HG03159 (cell line): ENCODE data around the gene SETD2.

Source experiments
- ATAC-seq: cut with Tn5 transposase; IDR thresholded peaks from one replicate; pipeline ENCODE4 v1.9.1; 2021; ENCODE audit warnings: mild to moderate bottlenecking, moderate library complexity; ENCODE audit not compliant: unreplicated experiment

SETD2 gene

DNA sequence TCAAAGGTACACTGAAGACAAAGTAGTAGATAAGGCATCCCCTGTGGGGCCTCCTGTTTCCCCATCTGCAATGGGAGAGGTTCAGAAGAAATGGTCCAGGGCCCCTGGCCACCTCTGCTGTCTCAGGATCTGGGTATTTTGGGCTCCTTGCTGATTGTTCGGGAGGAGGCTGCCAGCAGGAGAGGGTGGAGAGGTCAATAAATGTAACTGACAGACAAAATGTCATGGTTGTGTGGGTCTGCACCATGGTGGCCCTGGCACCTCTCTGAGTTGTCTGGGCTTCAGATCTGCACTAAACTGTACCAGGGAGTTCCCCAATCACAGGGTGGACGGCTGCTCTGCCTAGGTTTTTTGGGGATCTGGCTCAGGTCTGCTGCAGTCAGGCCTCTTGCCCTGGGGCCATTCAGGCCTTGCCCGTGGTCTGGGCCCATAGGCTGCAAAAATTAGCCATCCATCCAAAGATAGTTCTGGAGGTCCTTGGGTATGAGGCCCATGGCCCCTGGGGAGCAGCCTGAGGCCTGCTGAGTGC lies 177.1 kb downstream of the SETD2 start:
- ATAC-seq, result no peak

DNA sequence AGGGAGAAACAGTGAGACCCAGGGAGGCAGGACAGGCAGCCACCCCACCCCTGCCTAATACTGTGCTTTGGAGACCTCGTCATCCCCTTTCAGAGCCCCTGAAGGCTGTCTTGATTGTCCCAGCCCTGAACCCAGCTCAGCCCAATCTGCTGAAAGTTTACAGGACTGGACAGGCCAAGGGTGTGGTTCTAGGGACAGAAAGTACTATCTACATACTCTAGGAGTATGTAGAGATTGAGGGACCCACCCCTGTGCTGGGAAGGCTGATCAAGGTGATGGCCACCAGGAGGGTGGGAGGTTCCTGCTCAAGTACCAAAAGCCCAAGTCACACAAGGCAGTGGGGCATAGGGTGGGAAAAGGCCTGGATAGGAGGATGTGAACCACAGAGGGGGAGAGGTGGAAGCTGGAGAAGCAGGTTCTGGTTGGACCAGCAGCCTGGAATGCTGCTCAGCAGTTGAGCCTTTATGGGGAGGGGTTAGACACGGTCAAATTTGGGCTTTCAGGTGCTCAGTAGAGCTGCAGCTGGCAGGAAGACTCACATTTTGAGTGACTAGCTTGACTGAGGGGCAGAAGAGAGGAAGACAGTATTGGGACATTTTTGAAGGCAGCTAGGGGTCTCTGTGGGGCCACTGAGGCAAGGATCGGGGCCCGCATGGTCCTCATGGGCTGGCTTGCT lies 177.7 kb downstream of the SETD2 start:
- ATAC-seq, result no peak

DNA sequence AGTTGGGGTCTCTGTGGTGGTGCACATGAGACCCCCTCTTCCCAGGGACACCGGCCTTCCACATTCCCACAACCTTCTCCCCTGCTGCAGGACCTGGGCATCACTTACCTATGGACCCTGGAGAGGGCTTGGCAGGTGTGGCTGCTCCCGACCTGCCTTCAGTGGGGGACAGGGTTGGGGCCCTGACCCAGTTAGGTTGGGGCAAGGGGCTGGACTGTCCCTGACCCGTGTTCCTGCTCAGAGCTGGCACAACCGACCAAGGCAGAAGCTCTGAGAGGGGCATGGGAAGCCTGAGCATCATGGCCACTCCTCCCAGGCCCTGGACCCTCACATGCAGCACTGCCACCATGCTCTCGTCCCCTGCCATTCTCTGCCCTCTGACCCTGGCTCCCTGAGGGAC lies 178.3 kb downstream of the SETD2 start:
- ATAC-seq, result no peak

DNA sequence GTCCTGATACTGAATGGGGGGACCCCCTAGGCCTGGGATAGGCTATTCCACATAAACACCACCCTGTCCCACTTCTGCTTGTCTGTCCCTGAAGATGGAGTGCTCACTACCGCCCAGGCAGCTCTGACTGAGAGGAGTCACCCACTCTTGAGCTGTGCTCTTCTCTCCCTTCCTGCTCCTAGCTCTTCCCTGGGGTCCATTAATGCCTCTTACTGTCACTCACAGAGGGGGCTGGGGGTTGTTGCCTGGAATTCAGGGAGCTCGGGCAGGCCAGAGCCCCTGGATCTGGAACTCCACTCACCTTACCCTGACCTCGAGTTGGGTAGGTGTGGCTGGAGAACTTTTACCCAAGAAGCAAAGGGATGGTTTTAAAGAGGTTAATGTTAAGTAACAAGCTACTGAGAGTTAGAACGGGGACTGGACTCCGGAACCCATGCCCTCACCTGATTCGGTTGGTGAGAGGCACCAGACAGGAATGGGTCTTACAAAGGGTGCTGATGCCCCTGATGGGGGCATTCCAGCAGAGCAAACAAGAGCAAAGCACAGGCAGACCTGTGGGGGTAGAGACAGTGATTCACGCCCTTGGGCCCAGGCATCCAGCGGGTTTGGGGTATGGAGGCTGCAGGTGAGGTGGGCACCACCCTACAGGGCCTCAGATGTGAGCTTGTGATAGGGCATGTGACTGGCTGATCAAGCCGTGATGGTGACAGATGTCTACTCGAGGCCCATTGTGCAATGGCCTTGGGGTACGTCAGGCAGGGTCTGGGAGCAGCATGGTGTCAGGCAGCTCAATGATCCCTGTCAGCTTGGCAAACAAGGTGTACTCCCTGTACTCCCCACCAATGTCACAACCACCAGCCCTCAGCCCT lies 179.1 kb downstream of the SETD2 start:
- no peak for ATAC-seq

DNA sequence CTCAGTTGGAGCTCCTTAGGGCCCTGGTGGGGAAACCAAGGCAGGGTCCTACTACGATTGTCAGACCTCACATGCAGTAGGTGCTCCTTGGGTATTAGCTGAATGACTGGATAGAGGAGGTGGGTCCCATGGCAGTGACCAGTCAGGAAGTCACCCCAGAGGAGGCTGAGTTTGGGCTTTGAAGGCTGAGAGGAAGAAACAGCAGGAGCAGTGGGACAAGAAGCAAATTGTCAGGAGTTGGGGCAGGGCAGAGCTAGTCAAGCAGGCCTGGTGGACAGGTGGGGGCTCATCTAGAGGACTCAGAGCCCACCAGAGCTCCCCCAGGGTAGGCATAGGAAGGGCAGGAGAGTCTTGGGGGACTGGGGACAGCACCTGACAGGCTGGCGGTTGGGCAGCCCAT lies 181.4 kb downstream of the SETD2 start:
- no peak for ATAC-seq

DNA sequence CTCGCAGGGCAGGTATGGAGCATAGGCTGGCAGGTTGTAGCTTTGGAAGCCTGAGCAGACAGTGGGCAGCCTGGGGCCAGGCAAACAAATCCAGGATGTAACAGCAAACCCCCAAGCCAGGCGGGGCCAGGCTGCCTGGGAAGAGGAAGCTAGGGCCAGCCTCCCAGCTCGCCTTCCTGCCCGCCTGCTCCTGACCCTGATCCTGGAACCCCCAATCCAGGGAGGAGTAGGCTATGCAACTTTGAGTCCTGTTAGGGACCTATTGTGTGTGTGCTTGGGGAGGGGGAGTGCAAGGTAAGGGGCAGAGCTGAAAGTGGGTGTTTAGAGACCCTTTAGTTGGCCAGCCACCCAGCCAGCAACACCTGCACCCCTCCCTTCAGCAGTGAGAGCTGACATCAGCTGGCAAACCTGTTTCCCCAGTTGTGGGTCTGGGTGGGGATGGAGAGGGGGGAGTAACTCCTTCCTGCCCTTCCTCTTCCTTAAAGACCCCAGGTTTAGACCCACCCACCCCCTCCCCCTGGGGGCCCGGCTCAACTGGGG lies 181.9 kb downstream of the SETD2 start:
- ATAC-seq, result no peak

DNA sequence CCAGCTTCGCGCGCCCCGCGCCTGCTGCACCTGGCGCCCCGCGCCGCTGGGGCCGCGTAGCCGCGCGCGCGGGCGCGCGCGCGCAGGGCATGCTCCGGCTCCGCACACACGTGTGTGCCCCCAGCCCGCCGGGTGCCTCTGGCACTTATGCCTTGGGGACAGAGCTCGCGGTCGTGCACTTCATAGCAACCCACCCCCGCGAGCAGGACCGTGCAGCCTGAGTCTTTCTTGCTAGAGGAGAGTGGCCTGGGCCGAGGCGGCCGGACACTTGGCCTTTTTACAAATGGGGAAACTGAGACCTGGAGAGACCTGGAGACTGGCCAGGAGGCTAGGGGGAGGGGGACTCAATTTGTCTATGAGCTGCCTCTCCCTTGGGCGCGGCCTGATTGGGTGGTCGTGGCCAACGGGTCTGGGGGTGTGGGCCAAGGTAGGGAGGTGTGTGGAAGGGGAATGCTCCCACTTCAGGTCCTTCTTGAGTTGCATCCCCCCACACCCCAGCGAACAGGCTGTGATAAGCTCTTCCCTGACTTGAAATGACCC lies 183.9 kb downstream of the SETD2 start:
- ATAC-seq, result peak; percentile 5

DNA sequence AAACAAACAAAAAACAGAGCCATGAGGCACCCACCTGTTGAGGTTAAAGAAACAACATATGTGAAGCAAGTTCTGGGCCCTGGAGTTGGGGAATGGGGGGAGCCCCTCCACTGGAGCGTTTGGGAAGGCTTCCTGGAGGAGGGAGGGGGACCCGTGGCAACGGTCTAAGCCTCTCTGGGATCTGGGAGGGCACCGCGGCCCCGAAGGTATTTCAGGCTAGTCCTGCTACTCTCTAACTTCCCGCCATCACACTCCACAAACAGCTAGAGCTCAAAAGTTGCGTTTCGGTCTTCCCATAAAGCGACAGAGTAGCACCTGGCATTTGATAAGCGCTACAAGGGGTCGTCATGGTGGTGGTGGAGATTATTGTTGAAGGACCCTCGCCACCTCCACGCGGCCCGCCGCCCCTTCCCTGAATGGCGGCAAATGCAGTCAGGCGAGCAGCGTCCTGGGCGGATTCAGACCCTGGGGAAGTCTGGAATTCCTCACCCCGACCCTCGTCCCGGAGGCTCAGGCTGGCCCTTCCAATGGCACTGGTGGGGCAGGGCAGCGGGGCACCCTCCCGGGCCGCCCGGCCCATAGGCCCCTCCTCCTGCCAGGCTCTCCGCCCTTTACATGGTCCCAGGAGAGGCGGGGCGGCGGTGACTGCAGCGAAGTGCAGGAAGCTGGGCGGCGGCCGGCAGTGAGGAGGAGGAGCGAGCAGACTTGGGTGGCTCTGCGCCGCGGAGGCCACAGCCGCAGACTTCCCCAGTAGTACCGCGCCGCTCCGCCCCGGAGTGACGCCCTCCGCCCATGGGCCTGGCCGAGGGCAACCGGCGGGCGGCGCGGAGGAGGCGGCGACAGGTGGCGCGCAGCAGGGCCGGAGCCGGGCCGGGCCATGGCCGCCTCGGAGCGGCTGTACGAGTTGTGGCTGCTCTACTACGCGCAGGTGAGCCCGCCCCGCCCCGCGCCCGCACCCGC lies 184.6 kb downstream of the SETD2 start, which contains the start of gene NBEAL2:
Gene NBEAL2 (plus strand): TSS at position 682 of the 960 bp plus-strand sequence. CDS start 196 bp downstream, at position 878.
- peak; percentile 74 for ATAC-seq

DNA sequence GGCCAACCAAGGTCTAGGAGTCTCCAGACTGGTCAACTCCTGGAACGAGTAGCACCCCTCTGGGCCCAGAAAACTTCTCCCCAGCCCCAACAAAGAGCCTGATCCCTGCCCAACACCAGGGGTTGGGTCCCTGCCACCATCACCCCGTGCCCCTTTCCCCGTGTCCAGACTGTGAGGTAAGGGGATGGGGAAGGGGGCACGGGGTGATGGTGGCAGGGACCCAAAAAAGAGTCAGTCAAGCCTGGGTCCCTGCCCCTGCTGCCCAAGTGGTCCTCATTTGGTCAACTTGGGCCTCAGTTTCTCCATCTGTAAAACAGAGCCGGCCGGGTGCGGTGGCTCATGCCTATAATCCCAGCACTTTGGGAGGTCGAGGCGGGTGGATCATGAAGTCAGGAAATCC lies 185.5 kb downstream of the SETD2 start:
- ATAC-seq, result no peak

DNA sequence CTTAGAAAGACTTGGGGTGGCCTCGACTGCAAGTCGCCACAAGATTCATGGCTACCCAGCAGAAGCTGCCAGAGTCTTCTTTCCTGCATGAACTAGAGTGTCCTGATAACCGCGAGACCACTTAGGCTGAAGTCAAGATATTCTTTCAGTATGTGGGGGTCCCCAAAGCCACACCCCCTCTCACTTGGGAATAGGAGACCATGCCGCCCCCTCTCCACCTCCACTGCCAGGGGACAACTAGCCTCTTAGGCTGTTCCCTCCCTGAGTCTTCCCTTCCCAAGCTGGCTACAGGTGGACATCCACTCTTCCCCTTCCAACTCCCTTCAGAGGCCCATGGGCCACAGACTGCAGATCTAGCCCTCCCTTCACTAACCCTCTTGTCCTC lies 186.1 kb downstream of the SETD2 start:
- no peak for ATAC-seq

DNA sequence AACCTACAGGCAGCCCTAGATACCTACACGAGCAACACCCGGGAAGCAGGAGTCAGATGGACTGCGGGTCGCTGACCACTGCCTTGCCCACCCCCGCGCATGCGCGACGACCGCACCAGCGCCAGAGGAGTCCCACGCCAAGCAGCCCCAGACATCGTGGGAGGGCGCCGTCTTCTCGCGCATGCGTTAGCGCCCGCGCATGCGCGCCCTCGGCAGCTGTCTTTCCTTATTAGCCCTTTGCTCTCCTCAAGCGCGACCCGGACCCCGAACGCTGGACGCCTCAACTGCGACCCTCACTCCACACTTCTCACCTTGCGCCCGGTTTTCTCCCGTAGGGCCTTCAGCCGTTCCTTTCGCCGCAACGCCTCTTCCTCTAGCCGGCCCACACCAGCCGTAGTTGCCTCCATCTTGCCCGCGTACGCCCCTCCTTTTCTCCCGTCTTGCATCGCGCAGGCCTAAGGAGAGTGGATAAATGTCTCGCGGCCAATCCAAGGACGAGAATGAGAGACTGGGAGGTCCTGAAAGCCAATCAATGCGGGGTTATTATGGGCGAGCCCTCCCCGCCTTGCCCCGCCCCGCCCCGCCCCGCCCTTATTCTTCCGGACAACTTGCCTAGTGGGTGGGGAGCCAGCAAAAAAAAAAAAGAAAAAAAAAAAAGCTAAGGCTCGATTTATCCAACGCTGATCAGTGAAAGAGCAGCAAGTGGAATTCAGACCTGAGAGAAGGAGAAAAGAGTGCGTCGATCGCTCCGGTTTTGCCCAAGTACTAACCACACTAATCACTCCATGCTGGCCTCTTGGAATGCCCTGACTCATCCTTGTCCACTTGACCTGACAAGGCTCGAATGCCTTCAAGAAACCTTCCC lies 187.4 kb downstream of the SETD2 start, which contains the start of gene CCDC12:
Gene CCDC12 (minus strand): TSS at position 420 of the 865 bp plus-strand sequence. CDS start 13 bp downstream, at position 407.
- peak; percentile 70 for ATAC-seq

DNA sequence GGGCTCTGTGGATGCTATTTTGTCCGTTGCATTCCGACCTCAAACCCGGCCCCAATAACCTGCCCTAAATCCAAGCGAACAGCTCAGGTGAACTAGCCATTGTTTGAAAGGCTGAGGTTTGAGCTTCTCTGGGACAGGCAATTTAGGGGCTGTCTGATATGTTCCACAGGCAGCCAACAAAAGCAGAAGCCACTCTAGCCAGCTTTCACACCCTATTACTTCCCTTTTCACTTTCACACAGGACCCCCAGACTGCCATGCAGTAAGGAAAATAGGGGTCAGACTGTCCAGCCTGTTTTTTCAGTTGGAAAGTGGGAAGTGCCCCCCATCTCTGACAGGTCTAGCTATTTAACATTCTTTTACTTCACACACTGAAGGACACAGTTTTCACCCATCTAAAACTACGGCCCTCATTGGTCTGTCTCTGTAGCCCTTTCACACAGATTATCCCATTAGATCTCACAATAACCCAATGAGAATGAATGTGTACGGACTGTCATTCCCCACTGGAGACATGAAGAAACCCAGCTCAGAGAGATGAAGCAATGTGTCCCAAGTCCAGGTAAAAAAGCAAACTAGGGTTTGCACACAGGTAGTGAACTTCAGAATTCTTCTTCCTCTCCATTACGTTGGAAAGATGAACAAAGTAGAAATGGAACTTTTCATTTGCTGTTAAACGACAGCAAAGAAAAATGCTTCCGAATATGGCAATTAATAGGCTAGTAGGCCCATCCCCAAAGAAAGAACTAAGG lies 189.3 kb downstream of the SETD2 start:
- no peak for ATAC-seq

DNA sequence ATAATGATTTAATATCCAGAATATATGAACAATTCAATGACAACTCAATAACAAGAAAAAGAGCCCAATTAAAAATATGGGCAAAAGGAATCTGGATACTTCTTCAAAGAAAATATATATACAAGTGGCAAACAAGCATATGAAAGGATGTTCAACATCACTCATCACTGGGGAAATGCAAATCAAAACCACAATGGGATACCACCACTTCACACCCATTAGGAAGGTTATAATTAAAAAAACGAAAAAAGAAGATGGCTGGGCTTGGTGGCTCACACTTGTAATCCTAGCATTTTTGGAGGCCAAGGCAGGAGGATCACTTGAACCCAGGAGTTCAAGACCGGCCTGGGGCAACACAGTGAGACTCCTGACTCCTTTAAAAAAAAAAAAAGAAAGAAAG lies 191.5 kb downstream of the SETD2 start:
- ATAC-seq, result no peak

DNA sequence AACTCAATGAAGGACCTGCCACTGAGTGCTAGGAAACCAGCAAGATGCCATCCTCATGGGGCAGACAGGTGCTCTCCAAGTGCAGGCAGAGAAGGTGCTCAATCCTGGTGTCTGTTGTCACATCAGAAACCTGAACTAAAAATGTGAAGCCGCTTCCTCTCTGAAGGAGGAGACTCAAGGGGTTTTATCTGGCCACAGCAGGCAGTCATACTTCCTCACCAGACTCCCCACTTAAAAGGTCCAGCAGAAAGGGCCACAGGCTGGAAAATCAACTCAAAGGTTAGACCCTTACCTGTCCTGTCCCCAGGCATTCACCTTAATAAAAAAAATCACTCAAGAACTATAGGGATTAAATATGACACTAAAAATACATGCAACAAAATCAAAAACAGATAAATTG lies 192.2 kb downstream of the SETD2 start:
- no peak for ATAC-seq

DNA sequence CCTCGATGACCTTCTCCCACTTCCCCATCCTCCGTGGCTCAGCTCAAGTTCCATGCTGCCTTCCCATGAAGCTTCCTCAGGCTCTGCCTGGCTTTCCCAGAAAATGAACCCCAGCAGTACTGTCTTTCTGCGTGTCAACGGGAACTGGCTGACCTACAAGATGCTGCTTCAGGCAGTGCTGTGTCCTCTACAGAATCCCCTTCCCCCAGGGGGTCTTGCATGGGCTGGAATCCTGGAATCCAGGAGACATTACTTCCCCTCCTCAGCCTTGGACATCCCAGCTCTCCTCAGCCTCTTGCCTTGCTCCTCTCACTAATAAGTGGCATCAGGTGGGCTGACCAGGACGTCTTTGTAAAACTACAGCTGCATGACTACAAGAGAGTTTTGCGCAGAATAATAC lies 192.8 kb downstream of the SETD2 start:
- no peak for ATAC-seq

DNA sequence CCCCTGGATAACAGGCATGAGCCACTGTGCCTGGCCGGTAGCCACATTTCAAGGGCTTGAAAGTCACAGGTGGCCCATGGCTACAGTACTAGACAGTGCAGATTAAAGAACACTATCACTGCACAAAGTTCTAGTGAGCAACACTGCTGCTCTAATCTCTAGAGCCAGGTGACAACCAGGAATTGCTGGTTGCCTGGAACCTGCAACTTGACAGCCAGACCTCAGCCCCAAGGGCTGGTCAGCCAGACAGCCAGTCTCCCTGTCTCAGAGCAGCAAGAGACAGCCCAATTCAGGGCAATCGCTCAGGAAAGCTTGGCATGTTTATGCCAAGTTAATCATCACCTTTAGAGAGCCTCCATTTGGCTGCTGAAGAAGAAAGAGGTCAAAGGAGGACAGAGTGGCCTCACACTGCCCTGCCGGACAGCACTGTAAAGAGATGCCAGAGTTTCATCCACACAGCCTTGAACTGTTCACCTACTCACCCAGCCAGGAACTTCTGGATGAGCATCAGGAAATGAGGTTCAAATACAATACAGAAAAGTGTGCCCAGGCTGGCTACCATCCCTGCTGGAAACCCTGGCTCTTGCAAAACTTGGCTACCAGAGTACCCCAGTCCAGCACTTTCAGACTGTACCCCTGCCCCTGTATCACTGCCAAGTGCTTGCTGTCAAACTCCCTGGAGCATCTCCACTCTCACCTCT lies 193.4 kb downstream of the SETD2 start:
- no peak for ATAC-seq

DNA sequence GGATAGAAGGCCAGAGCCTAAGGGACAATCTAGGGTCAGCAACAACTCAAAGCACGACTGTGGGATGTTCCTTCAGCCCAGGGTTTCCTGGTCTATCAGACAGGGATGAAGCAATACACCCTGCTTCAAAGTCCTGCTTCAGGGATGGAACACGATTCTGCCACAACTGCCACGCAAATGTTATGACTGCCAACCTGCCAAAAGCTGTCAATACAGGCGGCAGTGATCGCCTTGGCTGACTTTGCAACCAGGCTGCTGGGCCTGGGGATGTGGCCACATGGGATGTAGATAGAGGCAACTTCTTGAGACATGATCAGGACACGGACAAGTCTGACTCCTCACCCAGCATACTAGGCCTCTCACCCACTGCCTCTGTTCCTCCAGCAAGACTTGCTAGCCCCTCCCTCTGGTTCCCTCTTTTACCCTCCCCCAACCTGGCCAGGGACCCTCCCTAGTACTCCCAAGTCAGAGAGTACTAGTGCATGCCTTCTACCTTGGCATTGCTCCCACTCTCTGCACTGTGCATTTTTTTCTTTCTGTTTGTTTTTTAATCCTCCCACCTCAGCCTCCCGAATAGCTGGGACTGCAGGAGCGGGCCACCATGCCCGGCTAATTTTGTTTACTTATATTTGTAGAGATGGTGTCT lies 195.0 kb downstream of the SETD2 start:
- ATAC-seq, result no peak
